HG03060 (cell line): ENCODE results near the gene UBE2G1.
"Not testable (repeated sequence)": the region's sequence is repeated elsewhere in the genome, so short reads cannot be mapped to it uniquely, and the experiment has no call there.

Experiments
- ATAC-seq: cut with Tn5 transposase; IDR thresholded peaks from one replicate; pipeline ENCODE4 v1.9.1; 2021; ENCODE audit warnings: low read depth, moderate number of reproducible peaks; ENCODE audit not compliant: unreplicated experiment

UBE2G1 gene

GRCh38 chr17:4375796-4376440 lies 9.4 kb upstream of the UBE2G1 start:
- ATAC-seq, result not testable (repeated sequence)

- peak; percentile 70 for ATAC-seq
Observed at GRCh38 chr17:4375039-4375748, 8.7 kb upstream of the UBE2G1 start.

GRCh38 chr17:4369557-4370230 lies 3.2 kb upstream of the UBE2G1 start:
- ATAC-seq, result no peak

- ATAC-seq, result no peak
Observed at GRCh38 chr17:4368341-4368740, 1.9 kb upstream of the UBE2G1 start.

- not testable (repeated sequence) for ATAC-seq
Observed at GRCh38 chr17:4367177-4367576, 702 bp upstream of the UBE2G1 start.

- ATAC-seq, result no peak
Observed at GRCh38 chr17:4365628-4366326, 698 bp downstream of the UBE2G1 start.

- ATAC-seq, result no peak
Observed at GRCh38 chr17:4365103-4365627, 1.3 kb downstream of the UBE2G1 start.

GRCh38 chr17:4364622-4365041 lies 1.8 kb downstream of the UBE2G1 start:
- ATAC-seq, result no peak

GRCh38 chr17:4362141-4362540 lies 4.3 kb downstream of the UBE2G1 start:
- no peak for ATAC-seq

- ATAC-seq, result no peak
Observed at GRCh38 chr17:4358154-4358553, 8.3 kb downstream of the UBE2G1 start.

- no peak for ATAC-seq
Observed at GRCh38 chr17:4357671-4358070, 8.8 kb downstream of the UBE2G1 start.

- ATAC-seq, result no peak
Observed at GRCh38 chr17:4357030-4357628, 9.3 kb downstream of the UBE2G1 start.

GRCh38 chr17:4354862-4355514 lies 11.5 kb downstream of the UBE2G1 start:
- ATAC-seq, result no peak

GRCh38 chr17:4354206-4354605 lies 12.3 kb downstream of the UBE2G1 start:
- no peak for ATAC-seq

- not testable (repeated sequence) for ATAC-seq
Observed at GRCh38 chr17:4350214-4350613, 16.3 kb downstream of the UBE2G1 start.

GRCh38 chr17:4345581-4346252 lies 20.8 kb downstream of the UBE2G1 start:
- no peak for ATAC-seq

- ATAC-seq, result no peak
Observed at GRCh38 chr17:4344926-4345325, 21.5 kb downstream of the UBE2G1 start.

GRCh38 chr17:4342535-4342934 lies 23.9 kb downstream of the UBE2G1 start:
- ATAC-seq, result no peak

GRCh38 chr17:4341616-4341977 lies 24.9 kb downstream of the UBE2G1 start:
- ATAC-seq, result no peak
